K562 (cell line): ENCODE results near the gene TMCC2. TPM values are rescaled to one million over a fixed set of nuclear protein-coding genes. Genes with fewer than 3 reads are reported as not detected.

Source experiments
- ATAC-seq: fragments of 200-7000 bp; cut with Tn5 transposase; 3 replicates; pipeline ENCODE4 v1.9.1; 2020; ENCODE audit warnings: moderate library complexity
- BruUV-seq: library from RNA; stranded (reverse); fragments of 400-500 nt; replicated peaks from 2 replicates; lab custom pipeline; 2021; lab: Mats Ljungman, UMichigan
- CTCF ChIA-PET: fragments of 300-600 bp; formaldehyde crosslinking; extraction: SDS; loops from one replicate; lab custom pipeline; 2021; ENCODE audit warnings: low intra/inter-chr PET ratio; lab: Yijun Ruan, JAX
- POLR2A ChIA-PET: fragments of 300-600, 350-650 bp; sonication (Branson Sonifier 250); formaldehyde crosslinking; extraction: SDS; loops from one replicate; lab custom pipeline; 2021; ENCODE audit warnings: antibody characterized with exemption, inconsistent platforms; lab: Yijun Ruan, JAX
- DNase-seq, 4 experiments: peaks; one replicate each; pipeline versions ENCODE4 v3.0.0 to v3.0.0-alpha.2; 2011 to 2018; ENCODE audit warnings: low spot score in 3 of 4, mixed read lengths in 3 of 4; ENCODE audit errors: extremely low read depth in 1 of 4
- FAIRE-seq: peaks from 2 replicates; lab custom pipeline; 2011; peaks lifted over from hg19 to GRCh38; lab: Jason Lieb, UNC
- H2AFZ ChIP-seq: 2 replicates; pipeline ENCODE4 v1.6.0; 2011; ENCODE audit warnings: low read depth, low read length, control low read depth, inconsistent platforms
- H3K27ac ChIP-seq: fragments of 200-600 bp; 3 replicates; pipeline ENCODE4 v1.8.0; 2011; ENCODE audit warnings: low read depth, mild to moderate bottlenecking, control low read depth, inconsistent platforms, low read length, moderate library complexity, mixed read lengths; ENCODE audit errors: extremely low read depth
- H3K27me3 ChIP-seq, 2 experiments: fragments of 300-600 bp in 1 of 2; 2 replicates in 1 of 2; 3 replicates in 1 of 2; pipeline versions ENCODE4 v1.6.0 to v1.8.0; 2011; ENCODE audit warnings: inconsistent platforms in 2 of 2, low read length in 2 of 2, mild to moderate bottlenecking in 1 of 2, mixed read lengths in 1 of 2, moderate library complexity in 1 of 2; ENCODE audit not compliant: control insufficient read depth in 2 of 2, insufficient read depth in 2 of 2
- H3K36me3 ChIP-seq: fragments of 300-600 bp; 3 replicates; pipeline ENCODE4 v1.8.0; 2011; ENCODE audit warnings: mild to moderate bottlenecking, low read length, inconsistent platforms; ENCODE audit not compliant: control insufficient read depth, insufficient read depth
- H3K4me1 ChIP-seq, 2 experiments: fragments of 200-600 bp in 1 of 2; replicated peaks in 1 of 2; 2 replicates in 1 of 2; 3 replicates in 1 of 2; pipeline versions ENCODE4 v1.5.1 to v1.8.0; 2011; ENCODE audit warnings: inconsistent platforms in 2 of 2, low read length in 2 of 2, mild to moderate bottlenecking in 1 of 2, mixed read lengths in 1 of 2, moderate library complexity in 1 of 2; ENCODE audit not compliant: control insufficient read depth in 2 of 2, insufficient read depth in 2 of 2
- H3K4me2 ChIP-seq: 2 replicates; pipeline ENCODE4 v1.6.1; 2011; ENCODE audit warnings: low read length, control low read depth, inconsistent platforms, mixed read lengths; ENCODE audit not compliant: insufficient read depth
- H3K4me3 ChIP-seq: fragments of 200-600 bp; sonication (generic), shearing (Covaris generic); 2 replicates; pipeline ENCODE4 v1.5.1; 2016; ENCODE audit warnings: control low read depth, inconsistent platforms
- H3K79me2 ChIP-seq: fragments of 200-600 bp; 3 replicates; pipeline ENCODE4 v1.8.0; 2011; ENCODE audit warnings: low read length, inconsistent platforms; ENCODE audit not compliant: control insufficient read depth, insufficient read depth
- H3K9ac ChIP-seq, 2 experiments: 2 replicates each; pipeline versions ENCODE4 v1.6.0 to v1.6.1; 2011; ENCODE audit warnings: low read depth in 2 of 2, low read length in 2 of 2, control low read depth in 1 of 2, inconsistent platforms in 1 of 2, mild to moderate bottlenecking in 1 of 2, mixed read lengths in 1 of 2; ENCODE audit not compliant: insufficient read depth in 1 of 2
- H3K9me1 ChIP-seq: one replicate; pipeline ENCODE4 v1.6.0; 2011; ENCODE audit warnings: inconsistent platforms, mild to moderate bottlenecking, low read length, moderate library complexity; ENCODE audit not compliant: control insufficient read depth, insufficient read depth
- H3K9me3 ChIP-seq: replicated peaks from 2 replicates; pipeline ENCODE4 v1.5.1; 2011; ENCODE audit warnings: low read depth, low read length, inconsistent platforms; ENCODE audit not compliant: control insufficient read depth, insufficient read depth
- H4K20me1 ChIP-seq: replicated peaks from 2 replicates; pipeline ENCODE4 v1.6.1; 2011; ENCODE audit warnings: low read length, inconsistent platforms, mixed read lengths; ENCODE audit not compliant: control insufficient read depth, insufficient read depth
- ARID3B ChIP-seq: fragments of 250-450 bp; sonication (Bioruptor Pico); IDR thresholded peaks from 2 replicates; pipeline ENCODE4 v1.4.0; 2020; ENCODE audit warnings: borderline replicate concordance
- CHD4 ChIP-seq: fragments of 200-600 bp; sonication (generic); IDR thresholded peaks from 3 replicates; pipeline ENCODE4 v1.6.1; 2012; ENCODE audit warnings: low read depth, mild to moderate bottlenecking, mixed read lengths, low read length, inconsistent platforms; ENCODE audit not compliant: insufficient read depth, insufficient replicate concordance, poor library complexity, severe bottlenecking
- GATA2 ChIP-seq: sonication (generic); formaldehyde crosslinking; IDR thresholded peaks from 2 replicates; pipeline ENCODE4 v1.4.0; 2020; ENCODE audit warnings: mild to moderate bottlenecking, missing genetic modification reagents
- HNRNPH1 ChIP-seq: fragments of 200-400 bp; formaldehyde crosslinking; optimal IDR thresholded peaks from 2 replicates; pipeline ENCODE3; 2017; ENCODE audit warnings: low read depth, mild to moderate bottlenecking, low read length, moderate library complexity
- LCOR ChIP-seq: sonication (generic); formaldehyde crosslinking; IDR thresholded peaks from 2 replicates; pipeline ENCODE4 v1.8.0; 2022; ENCODE audit warnings: mild to moderate bottlenecking, missing genetic modification reagents
- MYC ChIP-seq, 2 experiments: fragments of 250-450 bp in 1 of 2; sonication (Bioruptor Pico) in 1 of 2; IDR thresholded peaks; 2 replicates each; pipeline versions ENCODE4 v1.5.1 to v1.6.1; 2012 to 2021; ENCODE audit warnings: low read depth in 2 of 2, borderline replicate concordance in 1 of 2, improper control_type of control experiment in 1 of 2, low read length in 1 of 2, mild to moderate bottlenecking in 1 of 2, moderate library complexity in 1 of 2
- PHF20 ChIP-seq: fragments of 450-650 bp; IDR thresholded peaks from 2 replicates; pipeline ENCODE4 v1.6.1; 2018; ENCODE audit not compliant: partially characterized antibody
- RCOR1 ChIP-seq, 2 experiments: IDR thresholded peaks; 2 replicates each; pipeline ENCODE4 v1.6.1; 2012; ENCODE audit warnings: low read depth in 2 of 2, low read length in 2 of 2, borderline replicate concordance in 1 of 2, improper control_type of control experiment in 1 of 2
- ZKSCAN8 ChIP-seq: fragments of 200-800 bp; sonication (Bioruptor generic); IDR thresholded peaks from 2 replicates; pipeline ENCODE4 v1.6.1; 2016; ENCODE audit warnings: missing genetic modification characterization, missing compliant biosample characterization
- ZNF12 ChIP-seq: sonication (generic); formaldehyde crosslinking; IDR thresholded peaks from 2 replicates; pipeline ENCODE4 v1.4.0; 2020; ENCODE audit warnings: mild to moderate bottlenecking, missing genetic modification reagents
- ZNF124 ChIP-seq: sonication (generic); formaldehyde crosslinking; IDR thresholded peaks from 2 replicates; pipeline ENCODE4 v1.8.1; 2022; ENCODE audit warnings: missing genetic modification reagents
- WGBS: fragments of 100-300 bp; shearing (Covaris generic); methylation state at CpG from one replicate; pipeline ENCODE4 v1.1.6; 2016; ENCODE audit warnings: low coverage, mixed read lengths; ENCODE audit not compliant: insufficient coverage; ENCODE audit errors: missing lambda C conversion rate; 5-methylcytosine and 5-hydroxymethylcytosine counted together
- in situ Hi-C: fragments of 300-500 bp; cut with MboI; formaldehyde crosslinking; loops from 4 replicates; pipeline ENCODE4 v1.15.0; 2018; ENCODE audit warnings: inconsistent platforms, mixed read lengths
- intact Hi-C: fragments of 100-400 bp; cut with micrococcal nuclease; formaldehyde crosslinking; loops from 2 replicates; pipeline ENCODE4 v1.14.2; 2022
- polyA plus RNA-seq, 8 experiments: library from polyadenylated mRNA; depleted of rRNA in 4 of 8; stranded (reverse) in 5 of 8; unstranded in 3 of 8; fragments of >200 nt; fragmentation: Nextera tagmentation in 2 of 8; fragmentation: Illumina TruSeq in 1 of 8; extraction: Ambion mirVana in 2 of 8; extraction: Trizol in 1 of 8; gene quantifications; 2 replicates each; pipeline versions ENCODE4 v1.2.1 to v1.2.3, GENCODE V29; 2011 to 2014; ENCODE audit warnings: inconsistent platforms in 1 of 8, missing spikeins in 1 of 8
- total RNA-seq, 7 experiments: library from RNA; depleted of rRNA in 6 of 7; stranded (reverse); fragments of >200 nt in 6 of 7; fragmentation: Illumina TruSeq in 2 of 7; extraction: Trizol in 2 of 7; gene quantifications; 2 replicates each; pipeline versions ENCODE4 v1.2.1 to v1.2.3, GENCODE V29; 2011 to 2021; ENCODE audit warnings: low replicate concordance in 1 of 7
- TF ChIP-seq, protein P1 (sequence below): sonication (generic); formaldehyde crosslinking; IDR thresholded peaks from 2 replicates; pipeline ENCODE4 v1.4.0; 2020; ENCODE audit warnings: mild to moderate bottlenecking, missing genetic modification reagents
- TF ChIP-seq, protein P2 (sequence below): fragments of 200-800 bp; sonication (Bioruptor generic); IDR thresholded peaks from 2 replicates; pipeline ENCODE4 v1.6.1; 2017; ENCODE audit warnings: missing genetic modification characterization, missing compliant biosample characterization

TMCC2 gene
- total and polyA plus RNA-seq, 9 of the 15 experiments (the other 6 are each of a cell fraction or from before 2014, with no cell fraction given), result 0.06 to 1.8 (median 0.98) TPM

- H3K4me2 ChIP-seq, result peak overlapping the region; percentile 15; the same call in 1 of the 2 replicates
- no TSS peak for BruUV-seq
- ChIA-PET POLR2A (interaction anchor here (0.5 to 1.7 kb wide), 4 partner anchors 10 to 269 kb away, joined by 3 to 7 read pairs (median 4); no protein-coding TSS in a partner anchor), CTCF (no interaction called here)
- in situ Hi-C loops (no loop called here), intact Hi-C loops (no loop called here)
- 69% methylated on average over 10 of the region's 10 CpGs for WGBS
- no peak overlapping the region for H3K4me3 ChIP-seq
- no peaks in the 10 kb centered on the region for H3K79me2 ChIP-seq
- FAIRE-seq, result peak; percentile 19
- no peaks in the 10 kb centered on the region for H3K9me1 ChIP-seq
- no peak for DNase-seq
- no peaks in the 10 kb centered on the region for H3K9me3 ChIP-seq
- H3K9ac ChIP-seq, result no peak overlapping the region; a peak in 2 of 4 replicates
- no peak for ATAC-seq
- TF ChIP-seq, protein P1, sequence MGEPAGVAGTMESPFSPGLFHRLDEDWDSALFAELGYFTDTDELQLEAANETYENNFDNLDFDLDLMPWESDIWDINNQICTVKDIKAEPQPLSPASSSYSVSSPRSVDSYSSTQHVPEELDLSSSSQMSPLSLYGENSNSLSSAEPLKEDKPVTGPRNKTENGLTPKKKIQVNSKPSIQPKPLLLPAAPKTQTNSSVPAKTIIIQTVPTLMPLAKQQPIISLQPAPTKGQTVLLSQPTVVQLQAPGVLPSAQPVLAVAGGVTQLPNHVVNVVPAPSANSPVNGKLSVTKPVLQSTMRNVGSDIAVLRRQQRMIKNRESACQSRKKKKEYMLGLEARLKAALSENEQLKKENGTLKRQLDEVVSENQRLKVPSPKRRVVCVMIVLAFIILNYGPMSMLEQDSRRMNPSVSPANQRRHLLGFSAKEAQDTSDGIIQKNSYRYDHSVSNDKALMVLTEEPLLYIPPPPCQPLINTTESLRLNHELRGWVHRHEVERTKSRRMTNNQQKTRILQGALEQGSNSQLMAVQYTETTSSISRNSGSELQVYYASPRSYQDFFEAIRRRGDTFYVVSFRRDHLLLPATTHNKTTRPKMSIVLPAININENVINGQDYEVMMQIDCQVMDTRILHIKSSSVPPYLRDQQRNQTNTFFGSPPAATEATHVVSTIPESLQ (CRISPR knock-in tag), result no peak
- TF ChIP-seq ZNF124, result no peak
- TF ChIP-seq, protein P2, sequence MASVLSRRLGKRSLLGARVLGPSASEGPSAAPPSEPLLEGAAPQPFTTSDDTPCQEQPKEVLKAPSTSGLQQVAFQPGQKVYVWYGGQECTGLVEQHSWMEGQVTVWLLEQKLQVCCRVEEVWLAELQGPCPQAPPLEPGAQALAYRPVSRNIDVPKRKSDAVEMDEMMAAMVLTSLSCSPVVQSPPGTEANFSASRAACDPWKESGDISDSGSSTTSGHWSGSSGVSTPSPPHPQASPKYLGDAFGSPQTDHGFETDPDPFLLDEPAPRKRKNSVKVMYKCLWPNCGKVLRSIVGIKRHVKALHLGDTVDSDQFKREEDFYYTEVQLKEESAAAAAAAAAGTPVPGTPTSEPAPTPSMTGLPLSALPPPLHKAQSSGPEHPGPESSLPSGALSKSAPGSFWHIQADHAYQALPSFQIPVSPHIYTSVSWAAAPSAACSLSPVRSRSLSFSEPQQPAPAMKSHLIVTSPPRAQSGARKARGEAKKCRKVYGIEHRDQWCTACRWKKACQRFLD (CRISPR knock-in tag), result peak; percentile 48; the same call in 1 of the 2 replicates
- TF ChIP-seq HNRNPH1, result no peak
- no peak for TF ChIP-seq PHF20
- peak; percentile 23; the same call in 1 of the 2 replicates for TF ChIP-seq ARID3B (CRISPR knock-in tag)
- peak; percentile 82; the same call in 1 of the 2 replicates for TF ChIP-seq ZKSCAN8 (CRISPR knock-in tag)
- 0 out of 2 replicates have a peak, but pooled peaks have one; percentile 41 for TF ChIP-seq ZNF12 (CRISPR knock-in tag)
- no peak for TF ChIP-seq LCOR (CRISPR knock-in tag)
- no peak for TF ChIP-seq MYC (IDR thresholded peaks at IDR 0.05; ENCODE audit: low read depth, low read length)
- 0 out of 2 replicates have a peak, but pooled peaks have one; percentile 67 for TF ChIP-seq MYC (CRISPR knock-in tag; IDR thresholded peaks at IDR 0.05; ENCODE audit: borderline replicate concordance, low read depth)
- TF ChIP-seq GATA2 (CRISPR knock-in tag), result no peak
- no peak for TF ChIP-seq CHD4
- TF ChIP-seq RCOR1 (IDR thresholded peaks at IDR 0.05; ENCODE audit: borderline replicate concordance in 1 of 2, low read depth in 2 of 2, low read length in 2 of 2), result no peak
- H3K4me1 ChIP-seq, result peaks cover 49 to 54% of the 10 kb centered on the region in 2 experiments
- H3K36me3 ChIP-seq, result no peaks in the 10 kb centered on the region
- no peaks in the 10 kb centered on the region for H3K27me3 ChIP-seq
- no peaks in the 10 kb centered on the region for H4K20me1 ChIP-seq
- H2AFZ ChIP-seq, result peak overlapping the region; percentile 63
- H3K27ac ChIP-seq, result peak overlapping the region; percentile 42
These were observed 39.0 kb downstream of the TMCC2 start for GRCh38 chr1:205266611-205267305.
